HepG2 (cell line): Measurements from ENCODE around the gene NAV2. TPM values are rescaled to one million over a fixed set of nuclear protein-coding genes. Genes with fewer than 3 reads are reported as not detected.

Experiments used
- ATF7-NPFF ChIP-seq: sonication (generic); formaldehyde crosslinking; IDR thresholded peaks from 2 replicates; pipeline ENCODE4 v1.8.1; 2023; ENCODE audit warnings: mild to moderate bottlenecking, low read depth, missing genetic modification reagents, moderate library complexity
- CEBPZ ChIP-seq: IDR thresholded peaks from 2 replicates; pipeline ENCODE4 v1.6.1; 2012; ENCODE audit warnings: low read length, improper control_type of control experiment
- FOXA1 ChIP-seq, 2 experiments: fragments of 450-650 bp in 1 of 2; sonication (generic) in 1 of 2; formaldehyde crosslinking in 1 of 2; IDR thresholded peaks; 2 replicates each; pipeline versions ENCODE4 v1.4.0 to v1.6.1; 2016 to 2020; ENCODE audit warnings: missing genetic modification reagents in 1 of 2
- HNRNPL ChIP-seq: fragments of 200-400 bp; formaldehyde crosslinking; IDR thresholded peaks from 2 replicates; pipeline ENCODE4 v1.6.1; 2017; ENCODE audit warnings: mild to moderate bottlenecking, low read depth, low read length
- IKZF1 ChIP-seq: fragments of 450-650 bp; IDR thresholded peaks from 2 replicates; pipeline ENCODE4 v1.7.1; 2016
- KDM4B ChIP-seq: sonication (generic); formaldehyde crosslinking; IDR thresholded peaks from 2 replicates; pipeline ENCODE4 v1.4.0; 2020; ENCODE audit warnings: missing genetic modification reagents
- LCORL ChIP-seq, 2 experiments: fragments of 450-650 bp in 1 of 2; sonication (generic) in 1 of 2; formaldehyde crosslinking in 1 of 2; IDR thresholded peaks; 2 replicates each; pipeline versions ENCODE4 v1.5.0 to v1.6.1; 2017 to 2020; ENCODE audit warnings: antibody characterized with exemption in 1 of 2, missing genetic modification reagents in 1 of 2
- MBNL3 ChIP-seq: fragments of 250-450 bp; sonication (Bioruptor Pico); conservative IDR thresholded peaks from 2 replicates; pipeline ENCODE4 v1.8.0; 2022; ENCODE audit warnings: mild to moderate bottlenecking, inconsistent platforms
- YY1 ChIP-seq: IDR thresholded peaks from 2 replicates; pipeline ENCODE4 v1.6.1; 2011; ENCODE audit warnings: low read length, low read depth, moderate library complexity, mild to moderate bottlenecking; ENCODE audit not compliant: insufficient read depth, insufficient replicate concordance
- ZBTB39 ChIP-seq: sonication (generic); formaldehyde crosslinking; IDR thresholded peaks from 2 replicates; pipeline ENCODE4 v1.5.0; 2020; ENCODE audit warnings: missing genetic modification reagents
- ZBTB4 ChIP-seq: sonication (generic); formaldehyde crosslinking; IDR thresholded peaks from 2 replicates; pipeline ENCODE4 v1.4.0; 2020; ENCODE audit warnings: missing genetic modification reagents, mild to moderate bottlenecking, borderline replicate concordance
- ZMAT5 ChIP-seq: sonication (generic); formaldehyde crosslinking; IDR thresholded peaks from 2 replicates; pipeline ENCODE4 v1.5.0; 2020; ENCODE audit warnings: mild to moderate bottlenecking, low read depth, missing genetic modification reagents, borderline replicate concordance
- ZNF160 ChIP-seq: sonication (generic); formaldehyde crosslinking; IDR thresholded peaks from 2 replicates; pipeline ENCODE4 v1.8.0; 2022; ENCODE audit warnings: mild to moderate bottlenecking, inconsistent platforms, missing genetic modification reagents
- ZNF264 ChIP-seq: sonication (generic); formaldehyde crosslinking; IDR thresholded peaks from 2 replicates; pipeline ENCODE4 v1.4.0; 2020; ENCODE audit warnings: missing genetic modification reagents
- ZUFSP ChIP-seq: sonication (generic); formaldehyde crosslinking; IDR thresholded peaks from 2 replicates; pipeline ENCODE4 v1.9.0; 2021; ENCODE audit warnings: missing genetic modification reagents, mild to moderate bottlenecking, borderline replicate concordance
- polyA plus RNA-seq, 8 experiments: library from polyadenylated mRNA; depleted of rRNA in 3 of 8; stranded (reverse) in 7 of 8; unstranded in 1 of 8; fragments of >200 nt; fragmentation: Illumina TruSeq in 4 of 8; extraction: Trizol in 4 of 8; gene quantifications; 2 replicates each; pipeline versions ENCODE4 v1.2.1 to v1.2.3, GENCODE V29; 2011 to 2016; ENCODE audit warnings: low read depth in 4 of 8, missing spikeins in 1 of 8, mixed read lengths in 1 of 8; ENCODE audit not compliant: insufficient read depth in 1 of 8
- total RNA-seq, 5 experiments: library from RNA; depleted of rRNA; stranded (reverse); fragments of >200 nt; fragmentation: Illumina TruSeq; extraction: Trizol; gene quantifications; 2 replicates each; pipeline ENCODE4 v1.2.3, GENCODE V29; 2016; ENCODE audit warnings: low read depth in 1 of 5

The NAV2 gene
- total and polyA plus RNA-seq, 2 of the 13 experiments (the other 11 are each of a cell fraction or from before 2014, with no cell fraction given), result 9.3 to 34.6 TPM

GRCh38 chr11:20084921-20085814 lies 372.5 kb downstream of the NAV2 start (continued):
- TF ChIP-seq YY1, result no peak
- no peak for TF ChIP-seq ZBTB39 (CRISPR knock-in tag)
- TF ChIP-seq ZNF160, result no peak
- TF ChIP-seq ZBTB4 (CRISPR knock-in tag), result peak; percentile 69; the same call in 1 of the 2 replicates
- TF ChIP-seq ZNF264 (CRISPR knock-in tag), result no peak
- no peak for TF ChIP-seq MBNL3 (CRISPR knock-in tag)
- TF ChIP-seq HNRNPL, result no peak
- no peak for TF ChIP-seq IKZF1
- no peak for TF ChIP-seq ATF7-NPFF (CRISPR knock-in tag)
- TF ChIP-seq KDM4B (CRISPR knock-in tag), result no peak
- TF ChIP-seq ZUFSP (CRISPR knock-in tag), result no peak
- no peak for TF ChIP-seq CEBPZ
- TF ChIP-seq FOXA1 (IDR thresholded peaks at IDR 0.05), result 0 out of 2 replicates have a peak, but pooled peaks have one; percentile 8
- TF ChIP-seq FOXA1 (CRISPR knock-in tag; IDR thresholded peaks at IDR 0.05), result no peak; the same call in 1 of the 2 replicates
- TF ChIP-seq LCORL (IDR thresholded peaks at IDR 0.05), result no peak
- peak; percentile 44 for TF ChIP-seq LCORL (CRISPR knock-in tag; IDR thresholded peaks at IDR 0.05)
- TF ChIP-seq ZMAT5 (CRISPR knock-in tag), result no peak
